ENCODE measurements around the gene ZNF320. TPM values are rescaled to one million over a fixed set of nuclear protein-coding genes. Genes with fewer than 3 reads are reported as not detected.
"Not testable (repeated sequence)": the region's sequence is repeated elsewhere in the genome, so short reads cannot be mapped to it uniquely, and the experiment has no call there.

The ZNF320 gene
- total and polyA plus RNA-seq, 4 donors: 5.0 to 34.6 (median 12.3) TPM

DNA sequence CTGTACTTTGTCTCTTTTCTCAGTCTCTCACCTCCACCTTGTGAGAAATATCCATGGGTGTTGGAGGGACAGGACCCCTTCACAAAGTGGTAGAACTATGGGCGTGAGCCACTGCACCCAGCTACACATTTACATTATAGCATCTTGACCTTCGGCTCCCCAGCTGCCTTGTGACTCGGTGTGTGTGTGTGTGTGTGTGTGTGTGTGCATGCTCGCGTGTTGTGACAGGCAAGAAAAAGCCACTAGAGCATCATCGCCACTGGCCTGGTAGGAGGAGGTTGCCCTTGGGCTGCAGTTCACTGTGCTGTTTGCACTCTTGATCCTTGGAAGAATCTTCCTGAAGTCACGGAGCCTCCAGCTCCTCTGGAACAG lies 39.5 kb upstream of the ZNF320 start:
- DNase-seq (no peak), ATAC-seq (ENCODE audit: insufficient read depth, low FRiP score) (no peak)
- Histone ChIP-seq H3K27me3 (ENCODE audit: control insufficient read depth in 3 of 3, insufficient read depth in 3 of 3, low read length in 2 of 3) (no peaks in the 10 kb centered on the region), H3K9ac (ENCODE audit: insufficient read depth in 1 of 2, low read length in 2 of 2) (no peak overlapping the region), H3K9me3 (ENCODE audit: control insufficient read depth in 4 of 4, insufficient read depth in 3 of 4, low read length in 3 of 4) (peaks cover 0 to 6% (median 0%) of the 10 kb centered on the region in 4 donors), H3K4me3 (no peak overlapping the region), H3K27ac (ENCODE audit: low read depth in 1 of 2, low read length in 1 of 2) (no peak overlapping the region), H3K4me1 (ENCODE audit: control insufficient read depth in 5 of 5, insufficient read depth in 5 of 5, low read length in 5 of 5) (peaks cover 0 to 4% (median 0%) of the 10 kb centered on the region in 5 donors), H3K36me3 (ENCODE audit: control insufficient read depth in 4 of 4, insufficient read depth in 4 of 4, low read length in 4 of 4) (peaks cover 0 to 1% (median 0%) of the 10 kb centered on the region in 4 donors)
- TF ChIP-seq, protein P1, sequence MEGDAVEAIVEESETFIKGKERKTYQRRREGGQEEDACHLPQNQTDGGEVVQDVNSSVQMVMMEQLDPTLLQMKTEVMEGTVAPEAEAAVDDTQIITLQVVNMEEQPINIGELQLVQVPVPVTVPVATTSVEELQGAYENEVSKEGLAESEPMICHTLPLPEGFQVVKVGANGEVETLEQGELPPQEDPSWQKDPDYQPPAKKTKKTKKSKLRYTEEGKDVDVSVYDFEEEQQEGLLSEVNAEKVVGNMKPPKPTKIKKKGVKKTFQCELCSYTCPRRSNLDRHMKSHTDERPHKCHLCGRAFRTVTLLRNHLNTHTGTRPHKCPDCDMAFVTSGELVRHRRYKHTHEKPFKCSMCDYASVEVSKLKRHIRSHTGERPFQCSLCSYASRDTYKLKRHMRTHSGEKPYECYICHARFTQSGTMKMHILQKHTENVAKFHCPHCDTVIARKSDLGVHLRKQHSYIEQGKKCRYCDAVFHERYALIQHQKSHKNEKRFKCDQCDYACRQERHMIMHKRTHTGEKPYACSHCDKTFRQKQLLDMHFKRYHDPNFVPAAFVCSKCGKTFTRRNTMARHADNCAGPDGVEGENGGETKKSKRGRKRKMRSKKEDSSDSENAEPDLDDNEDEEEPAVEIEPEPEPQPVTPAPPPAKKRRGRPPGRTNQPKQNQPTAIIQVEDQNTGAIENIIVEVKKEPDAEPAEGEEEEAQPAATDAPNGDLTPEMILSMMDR (IDR thresholded peaks at IDR 0.05; ENCODE audit: control extremely low read depth, extremely low read depth): no peak
- WGBS, 2 donors: 79 to 84% methylated on average over 7 of the region's 7 CpGs

GRCh38 chr19:52936151-52936953 lies 38.9 kb upstream of the ZNF320 start:
- peaks cover 0 to 1% (median 0%) of the 10 kb centered on the region in 4 donors for H3K36me3 ChIP-seq (ENCODE audit: control insufficient read depth in 4 of 4, insufficient read depth in 4 of 4, low read length in 4 of 4)
- ATAC-seq (ENCODE audit: insufficient read depth, low FRiP score) (no peak), DNase-seq (peak in 2 of 3 donors; percentile 40 to 69)
- H3K4me3 ChIP-seq: no peak overlapping the region
- peak overlapping the region in 1 of 2 donors; percentile 45 for H3K27ac ChIP-seq (ENCODE audit: low read depth in 1 of 2, low read length in 1 of 2)
- no peaks in the 10 kb centered on the region for H3K27me3 ChIP-seq (ENCODE audit: control insufficient read depth in 3 of 3, insufficient read depth in 3 of 3, low read length in 2 of 3)
- H3K9me3 ChIP-seq (ENCODE audit: control insufficient read depth in 4 of 4, insufficient read depth in 3 of 4, low read length in 3 of 4): peaks cover 0 to 6% (median 0%) of the 10 kb centered on the region in 4 donors
- no peak overlapping the region for H3K9ac ChIP-seq (ENCODE audit: insufficient read depth in 1 of 2, low read length in 2 of 2)
- peaks cover 0 to 4% (median 0%) of the 10 kb centered on the region in 5 donors for H3K4me1 ChIP-seq (ENCODE audit: control insufficient read depth in 5 of 5, insufficient read depth in 5 of 5, low read length in 5 of 5)
- TF ChIP-seq, protein P1 (IDR thresholded peaks at IDR 0.05; ENCODE audit: control extremely low read depth, extremely low read depth): no peak
- WGBS, 2 donors: 32 to 57% methylated on average over 12 of the region's 12 CpGs

DNA sequence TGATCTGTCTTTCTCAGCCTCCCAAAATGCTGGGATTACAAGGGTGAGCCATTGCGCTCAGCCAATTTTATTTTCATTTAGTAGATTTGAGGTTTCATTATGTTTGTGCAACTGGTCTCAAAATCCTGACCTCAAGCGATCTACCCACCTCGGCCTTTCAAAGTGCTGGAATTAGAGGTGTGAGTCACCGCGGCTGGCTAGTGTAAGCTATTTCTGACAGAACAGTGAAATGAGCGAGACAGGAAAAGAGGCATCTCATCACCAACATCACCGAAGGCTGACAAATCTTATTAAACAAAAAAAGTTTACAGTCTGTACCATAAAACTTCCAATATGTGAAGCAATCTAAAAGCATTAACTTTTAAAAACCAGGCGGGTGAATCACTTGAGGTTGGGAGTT lies 38.0 kb upstream of the ZNF320 start:
- no peak overlapping the region for H3K4me3 ChIP-seq
- no peak for ATAC-seq (ENCODE audit: insufficient read depth, low FRiP score)

GRCh38 chr19:52924641-52925040 lies 27.2 kb upstream of the ZNF320 start:
- H3K27me3 ChIP-seq (ENCODE audit: control insufficient read depth in 3 of 3, insufficient read depth in 3 of 3, low read length in 2 of 3); H3K27ac ChIP-seq (ENCODE audit: low read depth in 1 of 2, low read length in 1 of 2); ATAC-seq (ENCODE audit: insufficient read depth, low FRiP score); DNase-seq; H3K4me3 ChIP-seq; H3K9me3 ChIP-seq (ENCODE audit: control insufficient read depth in 4 of 4, insufficient read depth in 3 of 4, low read length in 3 of 4); H3K9ac ChIP-seq (ENCODE audit: insufficient read depth in 1 of 2, low read length in 2 of 2): not testable (repeated sequence)
- peaks cover 0 to 16% (median 0%) of the 10 kb centered on the region in 5 donors for H3K4me1 ChIP-seq (ENCODE audit: control insufficient read depth in 5 of 5, insufficient read depth in 5 of 5, low read length in 5 of 5)
- peaks cover 0 to 11% (median 3%) of the 10 kb centered on the region in 4 donors for H3K36me3 ChIP-seq (ENCODE audit: control insufficient read depth in 4 of 4, insufficient read depth in 4 of 4, low read length in 4 of 4)
- WGBS, 2 donors: 92 to 93% methylated on average over 9 of the region's 9 CpGs

More for the DNA sequence above, 38.0 kb upstream of the ZNF320 start:
- Histone ChIP-seq H3K27me3 (ENCODE audit: control insufficient read depth in 3 of 3, insufficient read depth in 3 of 3, low read length in 2 of 3) (no peaks in the 10 kb centered on the region), H3K9me3 (ENCODE audit: control insufficient read depth in 4 of 4, insufficient read depth in 3 of 4, low read length in 3 of 4) (peaks cover 0 to 6% (median 0%) of the 10 kb centered on the region in 4 donors), H3K36me3 (ENCODE audit: control insufficient read depth in 4 of 4, insufficient read depth in 4 of 4, low read length in 4 of 4) (peaks cover 0 to 2% (median 0%) of the 10 kb centered on the region in 4 donors), H3K27ac (ENCODE audit: low read depth in 1 of 2, low read length in 1 of 2) (no peak overlapping the region), H3K4me1 (ENCODE audit: control insufficient read depth in 5 of 5, insufficient read depth in 5 of 5, low read length in 5 of 5) (peaks cover 0 to 4% (median 0%) of the 10 kb centered on the region in 5 donors), H3K9ac (ENCODE audit: insufficient read depth in 1 of 2, low read length in 2 of 2) (peak overlapping the region in 1 of 2 donors; percentile 28)
- TF ChIP-seq, protein P1 (IDR thresholded peaks at IDR 0.05; ENCODE audit: control extremely low read depth, extremely low read depth): no peak
- no peak for DNase-seq
- WGBS, 2 donors: 73 to 84% methylated on average over 8 of the region's 8 CpGs
